ENCODE data around the gene PPP1R1C. TPM values are rescaled to one million over a fixed set of nuclear protein-coding genes. Genes with fewer than 3 reads are reported as not detected.

The PPP1R1C gene
- polyA plus RNA-seq, 6 donors from 2014 or later = not detected

Other genes with a start within 250 kb of the PPP1R1C start
- 1 to 10 TPM in 5 of 6 donors, not detected in 1; 3.2 to 5.5 (median 4.4) TPM for gene ITPRID2, start 94.1 kb upstream of the PPP1R1C start, polyA plus RNA-seq (ENCODE audit: low read depth in 6 of 6)

All from naive B cell (primary cell).